Endothelial cell of umbilical vein (primary cell): ENCODE measurements around the gene PITPNM1. TPM values are rescaled to one million over a fixed set of nuclear protein-coding genes. Genes with fewer than 3 reads are reported as not detected.

Experiments used
- BruUV-seq: library from RNA; stranded (reverse); fragments of 400-500 nt; replicated peaks from 2 replicates; lab custom pipeline; 2021; lab: Mats Ljungman, UMichigan
- CTCF ChIA-PET: fragments of 300-600, 350-600 bp; sonication (Branson Sonifier 250); formaldehyde crosslinking; loops from one replicate; lab custom pipeline; 2021; ENCODE audit warnings: antibody characterized with exemption, inconsistent platforms; lab: Charles Lee
- POLR2A ChIA-PET: fragments of 300-600, 350-600 bp; sonication (Branson Sonifier 250); formaldehyde crosslinking; loops from one replicate; lab custom pipeline; 2021; ENCODE audit warnings: antibody characterized with exemption, inconsistent platforms; lab: Charles Lee
- DNase-seq: peaks from one replicate; pipeline ENCODE4 v3.0.0-alpha.2; 2011; ENCODE audit warnings: low read depth, low spot score
- FAIRE-seq: peaks from 2 replicates; lab custom pipeline; 2011; peaks lifted over from hg19 to GRCh38; lab: Jason Lieb, UNC
- H2AFZ ChIP-seq: 2 replicates; pipeline ENCODE4 v1.6.0; 2012; ENCODE audit warnings: low read depth, low read length, control low read depth, inconsistent platforms
- H3K27ac ChIP-seq: 2 replicates; pipeline ENCODE4 v1.5.1; 2011; ENCODE audit warnings: low read depth, mild to moderate bottlenecking, control low read depth, low read length, moderate library complexity; ENCODE audit not compliant: insufficient read depth
- H3K27me3 ChIP-seq, 2 experiments: 2 replicates each; pipeline versions ENCODE4 v1.6.0 to v1.6.1; 2011; ENCODE audit warnings: low read length in 2 of 2, mixed read lengths in 1 of 2; ENCODE audit not compliant: control insufficient read depth in 2 of 2, insufficient read depth in 2 of 2
- H3K36me3 ChIP-seq, 2 experiments: 2 replicates in 1 of 2; 3 replicates in 1 of 2; pipeline ENCODE4 v1.5.1; 2011; ENCODE audit warnings: low read length in 2 of 2, mild to moderate bottlenecking in 1 of 2, moderate library complexity in 1 of 2; ENCODE audit not compliant: control insufficient read depth in 2 of 2, insufficient read depth in 2 of 2; ENCODE audit errors: extremely low read depth in 1 of 2
- H3K4me1 ChIP-seq: 3 replicates; pipeline ENCODE4 v1.5.1; 2011; ENCODE audit warnings: mild to moderate bottlenecking, low read length; ENCODE audit not compliant: control insufficient read depth, insufficient read depth; ENCODE audit errors: extremely low read depth
- H3K4me2 ChIP-seq: 2 replicates; pipeline ENCODE4 v1.6.1; 2011; ENCODE audit warnings: low read length, control low read depth, mixed read lengths; ENCODE audit not compliant: insufficient read depth
- H3K4me3 ChIP-seq, 3 experiments: fragments of 200-600 bp in 1 of 3; sonication (generic), shearing (Covaris generic) in 1 of 3; replicated peaks in 1 of 3; 2 replicates each; pipeline ENCODE4 v1.5.1; 2011 to 2016; ENCODE audit warnings: control low read depth in 3 of 3, low read length in 3 of 3, mild to moderate bottlenecking in 2 of 3, inconsistent platforms in 1 of 3, low read depth in 1 of 3, moderate library complexity in 1 of 3; ENCODE audit not compliant: insufficient read depth in 1 of 3
- H3K79me2 ChIP-seq: 2 replicates; pipeline ENCODE4 v1.6.0; 2012; ENCODE audit warnings: low read length, inconsistent platforms; ENCODE audit not compliant: control insufficient read depth, insufficient read depth
- H3K9ac ChIP-seq: replicated peaks from 2 replicates; pipeline ENCODE3; 2011; ENCODE audit warnings: low read length, control low read depth; ENCODE audit not compliant: insufficient read depth; ENCODE audit errors: extremely low read depth
- H3K9me1 ChIP-seq: replicated peaks from 3 replicates; pipeline ENCODE4 v1.6.0; 2011; ENCODE audit warnings: mild to moderate bottlenecking, low read length; ENCODE audit not compliant: control insufficient read depth, insufficient read depth; ENCODE audit errors: extremely low read depth
- H3K9me3 ChIP-seq: replicated peaks from 2 replicates; pipeline ENCODE4 v1.5.1; 2012; ENCODE audit warnings: low read length, inconsistent platforms; ENCODE audit not compliant: control insufficient read depth, insufficient read depth
- H4K20me1 ChIP-seq: replicated peaks from 2 replicates; pipeline ENCODE3; 2011; ENCODE audit warnings: mild to moderate bottlenecking, low read length; ENCODE audit not compliant: control insufficient read depth, insufficient read depth; ENCODE audit errors: extremely low read depth
- EZH2 ChIP-seq: IDR thresholded peaks from 2 replicates; pipeline ENCODE4 v1.6.1; 2012; ENCODE audit warnings: borderline replicate concordance, low read depth, mild to moderate bottlenecking, moderate library complexity, low read length, inconsistent platforms; ENCODE audit not compliant: severe bottlenecking
- FOS ChIP-seq: IDR thresholded peaks from 2 replicates; pipeline ENCODE4 v1.6.1; 2011; ENCODE audit warnings: mild to moderate bottlenecking, low read length, moderate library complexity, borderline replicate concordance; ENCODE audit not compliant: insufficient read depth
- GATA2 ChIP-seq: IDR thresholded peaks from 2 replicates; pipeline ENCODE4 v1.7.0; 2011; ENCODE audit warnings: low read depth, mild to moderate bottlenecking, moderate library complexity, mixed read lengths, low read length; ENCODE audit not compliant: insufficient read length, insufficient read depth
- JUN ChIP-seq: IDR thresholded peaks from 2 replicates; pipeline ENCODE4 v1.6.1; 2011; ENCODE audit warnings: borderline replicate concordance, low read depth; ENCODE audit not compliant: insufficient read length, insufficient read depth
- MAX ChIP-seq: IDR thresholded peaks from 2 replicates; pipeline ENCODE4 v1.6.1; 2011; ENCODE audit not compliant: insufficient read depth, insufficient read length
- MYC ChIP-seq: IDR thresholded peaks from one replicate; pipeline ENCODE4 v1.6.1; 2011; ENCODE audit warnings: mild to moderate bottlenecking, low read depth, low read length
- POLR2A ChIP-seq: IDR thresholded peaks from 2 replicates; pipeline ENCODE4 v1.6.1; 2012; ENCODE audit warnings: low read depth, mild to moderate bottlenecking, control low read depth, low read length
- POLR2AphosphoS5 ChIP-seq: IDR thresholded peaks from 2 replicates; pipeline ENCODE4 v1.6.1; 2012; ENCODE audit warnings: low read depth, mild to moderate bottlenecking, control low read depth, low read length, moderate library complexity; ENCODE audit not compliant: insufficient read depth
- dilution Hi-C: fragments of 300-500 bp; cut with MboI; formaldehyde crosslinking; loops from one replicate; pipeline ENCODE4 v1.15.0; 2019; ENCODE audit warnings: low sequenced_read_pairs; ENCODE audit not compliant: extremely low pct_ligation_motif_present
- intact Hi-C: fragments of 100-400 bp; cut with micrococcal nuclease; formaldehyde crosslinking; loops from one replicate; pipeline ENCODE4 v1.10.0; 2022
- polyA plus RNA-seq, 4 experiments: library from polyadenylated mRNA; depleted of rRNA in 3 of 4; stranded (reverse) in 3 of 4; unstranded in 1 of 4; fragments of >200 nt; gene quantifications; 2 replicates each; pipeline versions ENCODE4 v1.2.1 to v1.2.3, GENCODE V29; 2011 to 2012; ENCODE audit warnings: missing spikeins in 1 of 4
- total RNA-seq: library from RNA; stranded (reverse); gene quantifications from 2 replicates; pipeline ENCODE4 v1.2.3, GENCODE V29; 2021
- TF ChIP-seq, protein P1 (sequence below), 2 donors: IDR thresholded peaks; 1 replicate in 1 of 2; 2 replicates in 1 of 2; pipeline ENCODE4 v1.5.1; 2011; ENCODE audit warnings: low read length in 2 of 2, mild to moderate bottlenecking in 2 of 2, moderate library complexity in 2 of 2, control low read depth in 1 of 2, inconsistent platforms in 1 of 2, low read depth in 1 of 2; ENCODE audit not compliant: insufficient read depth in 1 of 2; ENCODE audit errors: extremely low read depth in 1 of 2

Gene PITPNM1
- total and polyA plus RNA-seq, 2 donors (not counting 3 experiments of a cell fraction or from before 2014, with no cell fraction given): 16.5 to 26.4 TPM

DNA sequence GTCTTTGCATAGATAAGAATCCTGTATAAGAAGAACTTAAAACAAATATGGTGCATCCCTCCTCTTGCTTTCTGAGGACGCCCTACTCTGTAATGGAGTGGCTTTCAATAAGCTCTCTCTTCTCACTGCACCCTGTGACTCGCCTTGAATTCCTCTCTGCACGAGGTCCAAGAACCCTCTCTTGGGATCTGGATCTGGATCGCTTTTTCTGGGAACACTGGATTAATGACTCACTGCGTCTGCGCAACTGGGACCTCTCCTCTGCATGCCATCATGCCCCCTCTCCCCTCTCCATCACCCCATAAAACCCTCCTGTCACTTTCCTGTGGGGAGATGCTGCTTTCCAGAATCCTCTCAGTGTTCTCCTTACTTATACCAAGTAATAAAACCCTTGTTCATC lies 33.1 kb upstream of the PITPNM1 start:
- H3K9me3 ChIP-seq: peaks cover 3% of the 10 kb centered on the region

DNA sequence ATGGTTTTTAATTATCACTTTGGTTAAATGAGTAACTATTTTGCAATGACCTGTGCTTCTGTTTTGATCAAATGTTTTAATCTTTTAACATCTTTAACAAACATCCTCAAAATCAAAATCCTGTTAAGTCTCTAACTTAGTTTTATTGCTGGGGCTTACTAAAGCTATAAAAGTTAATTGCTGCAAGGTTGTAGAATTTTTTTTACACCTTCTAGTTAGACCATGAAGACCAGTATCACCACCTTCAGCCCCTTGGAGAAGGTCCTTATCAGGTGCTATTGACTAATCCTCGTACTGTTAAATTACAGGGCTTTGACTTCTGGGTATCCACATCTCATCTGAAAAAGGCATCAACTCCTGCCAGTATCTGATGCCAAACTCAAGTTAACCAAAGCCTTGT lies 30.4 kb upstream of the PITPNM1 start:
- H3K27me3 ChIP-seq: no peaks in the 10 kb centered on the region
- no peaks in the 10 kb centered on the region for H4K20me1 ChIP-seq
- no peak overlapping the region for H3K4me3 ChIP-seq
- TF ChIP-seq POLR2AphosphoS5 (no peak), EZH2 (no peak), GATA2 (no peak), MYC (no peak), MAX (no peak), JUN (no peak), POLR2A (no peak), FOS (no peak)
- TF ChIP-seq, protein P1, sequence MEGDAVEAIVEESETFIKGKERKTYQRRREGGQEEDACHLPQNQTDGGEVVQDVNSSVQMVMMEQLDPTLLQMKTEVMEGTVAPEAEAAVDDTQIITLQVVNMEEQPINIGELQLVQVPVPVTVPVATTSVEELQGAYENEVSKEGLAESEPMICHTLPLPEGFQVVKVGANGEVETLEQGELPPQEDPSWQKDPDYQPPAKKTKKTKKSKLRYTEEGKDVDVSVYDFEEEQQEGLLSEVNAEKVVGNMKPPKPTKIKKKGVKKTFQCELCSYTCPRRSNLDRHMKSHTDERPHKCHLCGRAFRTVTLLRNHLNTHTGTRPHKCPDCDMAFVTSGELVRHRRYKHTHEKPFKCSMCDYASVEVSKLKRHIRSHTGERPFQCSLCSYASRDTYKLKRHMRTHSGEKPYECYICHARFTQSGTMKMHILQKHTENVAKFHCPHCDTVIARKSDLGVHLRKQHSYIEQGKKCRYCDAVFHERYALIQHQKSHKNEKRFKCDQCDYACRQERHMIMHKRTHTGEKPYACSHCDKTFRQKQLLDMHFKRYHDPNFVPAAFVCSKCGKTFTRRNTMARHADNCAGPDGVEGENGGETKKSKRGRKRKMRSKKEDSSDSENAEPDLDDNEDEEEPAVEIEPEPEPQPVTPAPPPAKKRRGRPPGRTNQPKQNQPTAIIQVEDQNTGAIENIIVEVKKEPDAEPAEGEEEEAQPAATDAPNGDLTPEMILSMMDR (IDR thresholded peaks at IDR 0.05; ENCODE audit: extremely low read depth in 1 of 2, insufficient read depth in 1 of 2, low read depth in 1 of 2, low read length in 2 of 2): no peak
- intact Hi-C loops: no loop called here
- no peak overlapping the region for H2AFZ ChIP-seq
- no peak overlapping the region for H3K27ac ChIP-seq
- ChIA-PET CTCF (no interaction called here), POLR2A (no interaction called here)
- peaks cover 3% of the 10 kb centered on the region for H3K9me3 ChIP-seq
- H3K4me1 ChIP-seq: no peaks in the 10 kb centered on the region
- dilution Hi-C loops: no loop called here
- no peaks in the 10 kb centered on the region for H3K79me2 ChIP-seq
- H3K4me2 ChIP-seq: no peak overlapping the region
- no peak for FAIRE-seq
- H3K36me3 ChIP-seq: no peaks in the 10 kb centered on the region
- no peaks in the 10 kb centered on the region for H3K9me1 ChIP-seq
- no TSS peak for BruUV-seq
- DNase-seq: no peak
- H3K9ac ChIP-seq: no peak overlapping the region

More for the DNA sequence above, 33.1 kb upstream of the PITPNM1 start:
- no peak for TF ChIP-seq POLR2A
- Histone ChIP-seq H3K27me3 (no peaks in the 10 kb centered on the region), H3K9ac (no peak overlapping the region), H3K36me3 (no peaks in the 10 kb centered on the region), H4K20me1 (no peaks in the 10 kb centered on the region), H3K9me1 (no peaks in the 10 kb centered on the region), H3K4me3 (no peak overlapping the region), H3K79me2 (no peaks in the 10 kb centered on the region), H2AFZ (no peak overlapping the region), H3K27ac (no peak overlapping the region), H3K4me2 (no peak overlapping the region), H3K4me1 (no peaks in the 10 kb centered on the region)
- intact Hi-C loops: no loop called here
- BruUV-seq: no TSS peak
- ChIA-PET CTCF (no interaction called here), POLR2A (no interaction called here)
- dilution Hi-C loops: no loop called here
- no peak for FAIRE-seq
- no peak for DNase-seq
